HG03457 (cell line): ENCODE data around the gene PARD3B.

Experiments used
- ATAC-seq: cut with Tn5 transposase; IDR thresholded peaks from one replicate; pipeline ENCODE4 v1.9.1; 2021; ENCODE audit warnings: moderate number of reproducible peaks; ENCODE audit not compliant: unreplicated experiment

Gene PARD3B

DNA sequence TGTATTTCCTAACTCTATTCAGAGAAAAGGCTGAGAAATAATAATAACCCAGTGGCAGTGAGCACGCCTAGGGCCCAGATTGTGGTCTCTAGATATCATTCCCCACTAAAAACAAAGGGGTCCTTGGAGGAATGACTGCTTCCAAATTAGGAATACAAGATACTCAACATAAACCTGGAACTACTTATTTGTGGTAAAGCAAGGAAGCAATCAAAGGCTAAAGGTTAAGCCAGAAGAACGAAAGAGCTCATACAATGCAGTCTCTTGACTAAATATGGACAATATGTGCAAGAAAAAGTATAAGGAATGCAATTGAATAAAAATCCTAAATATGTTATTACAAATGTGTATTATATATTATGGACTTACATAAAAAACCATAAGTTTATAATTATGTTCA, 883.5 kb downstream of the PARD3B start:
- no peak for ATAC-seq

DNA sequence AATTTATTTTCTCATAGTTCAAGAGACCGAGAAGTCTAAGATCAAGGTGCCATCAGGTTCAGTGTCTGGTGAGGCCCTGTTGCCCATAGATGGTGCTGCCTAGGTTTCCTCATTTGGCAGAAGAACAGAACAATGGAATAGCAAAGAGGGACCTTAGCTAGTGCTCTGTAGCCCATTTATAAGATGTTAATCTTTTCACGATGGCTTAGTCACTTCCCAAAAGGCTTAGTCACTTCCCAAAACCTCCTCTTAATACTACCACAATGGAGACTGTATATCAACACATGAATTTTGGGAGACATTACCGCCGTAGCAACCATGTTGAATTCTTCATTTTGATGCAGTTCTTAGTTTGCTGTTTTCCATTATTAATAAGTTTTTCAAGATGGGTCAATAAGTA, 890.7 kb downstream of the PARD3B start:
- no peak for ATAC-seq

DNA sequence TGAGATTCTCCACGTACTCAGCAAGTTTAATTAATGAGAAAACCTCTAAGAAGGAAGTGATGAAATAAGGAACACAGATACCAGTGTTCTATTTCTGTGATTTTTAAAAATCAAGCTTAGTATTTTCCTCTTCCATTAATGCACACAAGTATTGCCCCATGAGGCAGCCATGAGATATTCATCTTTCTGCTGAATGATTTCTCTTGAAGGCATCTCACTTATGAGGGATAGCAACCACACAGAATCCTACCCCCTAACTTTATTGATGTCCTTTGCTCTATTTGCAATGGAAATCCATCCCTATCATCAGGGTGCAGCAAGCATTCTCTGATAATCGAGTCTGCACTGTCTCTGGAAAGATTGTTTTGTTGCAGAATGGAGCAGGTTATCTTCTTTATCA, 893.0 kb downstream of the PARD3B start:
- ATAC-seq, result no peak

DNA sequence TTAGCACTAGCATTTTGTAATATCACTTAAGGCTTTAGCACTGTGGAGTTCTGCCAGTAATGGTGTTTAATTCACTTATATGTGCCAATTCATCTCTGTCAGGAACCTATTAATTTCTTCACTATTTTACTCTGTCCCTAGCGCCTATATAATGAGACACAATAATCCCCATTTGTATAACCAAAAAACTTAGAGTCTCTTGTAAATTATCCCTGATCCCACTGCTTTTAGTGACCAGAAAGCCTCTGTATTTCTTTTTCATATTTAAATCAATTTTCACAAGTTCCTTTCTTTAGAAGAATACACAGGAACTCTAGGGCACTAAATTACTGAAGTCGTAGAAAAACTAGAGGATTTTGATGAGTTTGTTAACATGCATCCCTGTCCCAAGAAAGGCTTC, 894.3 kb downstream of the PARD3B start:
- no peak for ATAC-seq

DNA sequence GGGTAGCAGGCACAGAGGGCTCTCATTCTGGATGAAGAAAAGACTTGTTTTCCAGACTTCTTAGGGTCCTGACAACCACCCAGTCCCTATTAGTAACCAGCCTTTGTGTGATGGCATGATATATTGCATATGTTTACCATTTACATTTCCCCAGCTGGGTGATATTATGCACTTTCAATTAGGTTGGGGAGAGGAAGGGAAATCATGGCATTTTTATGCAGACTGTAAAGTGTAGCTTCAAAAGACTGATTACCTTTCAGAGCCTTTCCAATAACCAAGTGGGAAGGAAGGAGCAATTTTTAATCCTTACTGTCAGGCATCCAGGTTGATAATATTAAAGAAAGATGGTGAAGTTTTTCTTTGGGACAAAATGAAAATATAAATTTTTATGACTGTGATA, 896.2 kb downstream of the PARD3B start:
- no peak for ATAC-seq

DNA sequence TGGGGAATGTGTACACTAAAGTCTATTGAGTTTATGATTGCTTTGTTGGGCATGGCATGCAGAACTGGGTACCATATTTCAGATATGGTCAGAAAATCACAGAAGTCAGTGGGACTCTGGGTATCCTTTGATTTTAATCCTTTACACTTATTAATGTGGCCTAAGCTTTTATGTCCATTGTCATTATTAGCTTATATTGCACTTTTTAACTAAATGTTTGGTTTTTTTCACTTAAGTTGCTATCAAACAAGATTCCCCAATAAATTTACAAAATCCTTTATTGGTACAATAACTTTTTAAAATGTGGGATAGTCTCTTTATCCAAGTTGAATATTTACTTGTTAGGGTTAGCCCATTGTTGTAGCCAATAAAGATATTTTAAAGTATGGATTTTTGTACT, 902.9 kb downstream of the PARD3B start:
- no peak for ATAC-seq

DNA sequence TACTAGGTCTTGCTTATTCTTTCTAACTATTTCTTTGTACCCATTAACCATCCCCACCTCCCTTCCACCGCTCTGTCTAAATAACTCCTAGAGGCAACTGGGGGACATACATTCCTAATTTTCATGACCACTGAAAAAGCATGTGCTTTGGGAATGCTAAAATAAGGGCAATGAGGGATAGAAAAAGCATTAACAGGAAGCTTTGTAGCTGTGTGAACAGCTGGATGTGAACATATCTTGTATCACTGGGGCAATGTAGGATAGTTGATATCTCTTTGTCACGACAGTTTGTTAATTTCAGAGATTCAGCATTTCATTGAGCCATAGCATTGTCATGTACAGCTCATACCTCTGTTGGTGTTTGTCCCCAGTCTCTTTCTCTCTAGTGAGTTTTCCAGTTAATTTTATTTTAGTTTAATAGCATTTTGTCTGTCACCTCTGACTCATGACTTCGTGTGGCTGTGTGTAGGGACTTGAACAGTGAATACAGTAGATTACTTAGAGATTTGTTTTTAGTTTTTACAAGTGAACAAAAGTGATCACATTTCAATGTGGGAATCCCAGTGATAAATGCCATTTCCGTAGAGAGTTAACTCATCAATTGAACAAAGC, 906.7 kb downstream of the PARD3B start:
- no peak for ATAC-seq

DNA sequence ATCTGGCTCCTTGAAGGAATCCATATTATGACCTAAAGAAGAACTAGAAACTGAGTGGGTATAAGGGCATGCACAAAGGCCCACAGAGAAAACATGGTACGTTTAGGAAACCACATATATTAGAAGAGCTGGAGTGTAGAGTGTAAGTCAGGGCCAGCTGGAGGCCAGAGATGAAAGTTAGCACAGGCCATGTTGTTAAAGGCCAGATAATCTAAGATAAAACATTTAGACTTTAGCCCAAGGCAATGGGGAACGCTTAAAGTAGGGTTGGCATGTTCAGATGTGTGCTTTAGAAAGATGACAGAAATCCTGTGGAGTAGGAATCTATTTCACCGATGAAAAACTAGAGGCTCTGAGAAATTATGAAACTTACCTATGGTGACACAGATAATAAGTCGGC, 907.9 kb downstream of the PARD3B start:
- no peak for ATAC-seq

DNA sequence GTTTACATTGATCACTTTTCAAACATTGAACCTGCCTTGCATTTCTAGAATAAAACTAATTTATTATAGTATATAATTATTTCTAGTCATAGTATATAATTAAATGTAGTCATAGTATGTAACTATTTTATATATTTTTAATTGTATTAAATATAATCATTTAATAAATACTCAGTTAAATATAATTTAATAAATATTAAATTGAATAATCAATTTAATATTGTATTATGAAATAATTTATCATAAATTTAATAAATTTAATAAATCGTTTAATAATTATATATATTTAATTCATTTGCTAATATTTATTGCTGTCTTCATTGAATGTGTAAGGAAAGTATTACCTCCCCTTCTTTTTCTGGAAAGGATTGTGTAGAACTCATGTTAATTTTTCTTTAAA, 911.4 kb downstream of the PARD3B start:
- no peak for ATAC-seq

DNA sequence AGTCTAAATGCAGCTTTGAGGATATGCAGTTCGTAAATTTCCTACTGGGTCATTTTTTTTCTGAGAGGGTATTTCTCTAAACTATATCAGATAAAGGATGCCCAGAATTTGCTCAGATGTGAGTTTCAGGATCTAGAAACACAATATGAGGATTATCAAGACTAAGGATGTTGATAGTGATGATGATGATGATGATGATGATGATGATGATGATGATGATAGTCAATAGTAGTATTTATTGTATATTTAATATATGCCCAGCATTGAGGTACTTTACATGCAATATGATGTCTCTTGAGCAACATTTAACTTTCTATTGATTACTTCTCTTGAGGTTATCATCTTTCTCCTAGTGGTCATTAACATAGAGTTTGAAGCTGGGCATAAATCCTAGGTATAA, 914.9 kb downstream of the PARD3B start:
- ATAC-seq, result no peak

DNA sequence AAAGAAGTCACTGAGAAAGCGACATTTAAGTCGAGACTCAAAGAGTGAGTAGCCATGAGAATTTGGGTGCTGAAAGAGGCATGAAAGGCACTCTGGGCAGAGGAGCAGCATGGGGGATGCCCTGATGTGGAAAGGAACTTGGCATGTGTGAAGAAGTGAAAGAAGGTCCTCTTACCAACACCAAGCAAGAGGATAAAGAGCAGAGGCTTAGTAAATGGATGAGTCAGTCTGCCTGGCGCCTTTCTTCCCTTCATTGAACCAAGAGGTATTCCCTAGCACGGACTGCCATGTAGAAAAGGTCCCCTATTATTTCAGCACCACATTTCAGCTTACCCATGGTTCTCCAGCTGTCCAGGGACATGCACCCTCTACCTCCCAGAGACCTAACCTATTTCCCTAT, 915.9 kb downstream of the PARD3B start:
- ATAC-seq, result no peak

DNA sequence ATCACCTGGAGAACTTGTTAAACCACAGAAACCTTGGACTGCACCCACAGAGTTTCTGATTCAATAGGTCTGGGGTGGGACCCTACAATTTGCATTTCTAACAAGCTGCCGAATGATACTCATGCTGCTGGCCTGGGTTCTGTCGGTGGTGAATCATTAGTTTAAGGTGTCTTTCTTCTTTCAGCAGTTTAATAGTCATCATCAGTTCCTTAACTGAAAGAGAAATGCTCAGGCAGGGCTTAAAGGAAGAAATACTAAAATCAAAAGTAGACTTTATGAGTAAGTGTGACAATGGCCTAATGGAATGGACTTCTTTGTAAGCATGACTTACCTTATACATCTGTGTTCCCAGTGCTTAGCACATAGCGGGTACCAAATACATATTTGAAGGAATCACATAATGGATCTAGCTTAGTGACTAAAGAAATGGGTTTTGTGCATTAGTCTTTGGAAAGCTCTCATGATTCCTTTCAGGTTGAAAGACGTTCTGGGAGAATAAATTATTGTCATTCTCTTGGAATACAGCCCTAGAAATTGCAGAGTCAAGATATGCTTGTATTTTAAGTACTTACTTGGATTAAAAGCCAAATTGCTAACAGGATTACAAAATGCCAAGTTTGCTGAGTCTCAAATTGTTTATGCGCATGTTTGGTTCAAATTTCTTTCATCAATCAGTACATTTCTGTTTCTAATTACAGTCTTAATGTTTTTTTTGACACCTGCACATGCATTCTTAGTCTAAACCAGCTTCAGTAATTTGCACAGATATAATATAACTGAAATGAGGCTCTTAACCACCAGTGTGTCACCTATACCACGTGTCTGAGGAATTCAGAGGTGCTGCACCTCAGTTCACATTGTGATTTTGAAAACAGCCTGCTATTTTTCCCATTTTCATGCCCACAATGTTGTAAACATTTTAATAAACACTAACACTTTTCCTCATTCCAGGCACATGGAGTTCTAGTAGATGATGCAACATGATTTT, 916.7 kb downstream of the PARD3B start:
- ATAC-seq, result no peak

DNA sequence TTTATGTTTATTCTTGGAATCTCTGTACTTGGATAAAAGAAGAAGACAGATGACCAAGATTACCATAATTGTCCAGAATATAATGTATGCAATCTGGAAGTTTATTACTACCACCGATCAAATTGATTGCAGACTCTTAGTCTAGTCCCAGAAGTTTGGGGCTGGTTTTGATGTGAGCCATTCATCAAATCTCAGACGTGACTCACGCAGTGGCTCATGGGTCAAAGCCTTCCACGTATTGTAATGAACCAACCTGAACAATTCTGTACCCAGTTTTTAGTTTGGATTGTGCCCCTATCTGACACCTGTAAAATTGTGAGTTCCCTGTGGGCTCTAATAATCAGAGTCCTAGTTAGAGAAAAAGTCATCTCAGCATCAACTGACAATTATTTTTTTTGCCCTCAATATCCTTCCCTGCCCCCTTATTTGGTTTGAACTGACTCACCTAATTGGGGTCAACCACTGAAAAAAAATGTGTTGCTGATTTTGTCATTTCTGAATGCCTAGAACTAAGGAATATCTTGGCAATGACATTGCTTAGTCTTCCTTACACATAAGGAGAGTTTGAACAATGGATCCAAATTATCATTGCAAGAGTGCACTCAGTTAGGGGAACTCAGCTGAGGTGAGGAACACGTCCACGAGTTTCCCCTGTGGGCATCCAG, 917.5 kb downstream of the PARD3B start:
- no peak for ATAC-seq

DNA sequence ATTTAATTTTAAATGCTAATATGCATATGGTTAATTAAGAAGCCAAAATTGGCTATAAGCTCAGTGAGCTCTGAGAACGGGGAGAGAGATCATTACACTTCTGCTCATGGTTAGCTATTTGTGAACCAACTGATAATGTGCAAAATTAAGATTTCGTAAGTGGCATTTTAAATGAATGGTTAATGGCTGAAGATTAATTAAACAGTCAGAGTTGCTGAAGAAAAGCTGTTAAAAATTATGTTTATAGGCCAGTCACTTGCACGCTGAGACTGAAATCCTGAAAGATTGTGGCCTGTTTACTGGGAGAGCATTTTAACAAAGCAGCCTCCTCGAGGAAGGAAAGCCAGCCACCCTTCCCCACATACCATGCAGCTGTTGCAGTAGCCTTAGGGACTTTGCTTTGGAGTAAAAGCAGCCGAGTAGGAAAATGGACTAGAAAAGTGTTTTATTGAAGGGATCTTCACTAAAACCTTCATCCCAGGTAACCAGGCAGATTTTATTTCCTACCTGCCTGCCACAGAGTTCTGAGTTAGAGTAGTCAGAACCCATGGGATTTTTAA, 918.3 kb downstream of the PARD3B start:
- no peak for ATAC-seq

DNA sequence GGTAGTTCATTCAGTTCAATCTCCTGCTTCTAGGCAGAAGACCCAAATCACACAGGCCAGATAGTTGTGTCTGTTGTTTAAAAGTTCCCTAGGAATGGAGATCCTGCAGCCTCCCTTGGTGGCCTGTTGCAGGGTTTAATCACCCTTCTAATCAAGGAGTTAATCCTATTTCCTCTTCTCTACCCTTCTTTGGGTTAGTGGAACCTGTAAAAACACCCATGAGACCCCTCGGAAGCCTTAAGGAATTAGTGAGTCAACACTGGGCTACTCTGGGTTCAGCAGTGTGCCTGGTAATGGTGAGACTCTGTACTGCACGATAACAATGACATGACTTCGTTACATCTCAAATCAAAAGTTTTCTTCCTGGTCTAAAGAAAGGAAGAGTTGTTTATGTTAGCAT, 919.4 kb downstream of the PARD3B start:
- ATAC-seq, result no peak

DNA sequence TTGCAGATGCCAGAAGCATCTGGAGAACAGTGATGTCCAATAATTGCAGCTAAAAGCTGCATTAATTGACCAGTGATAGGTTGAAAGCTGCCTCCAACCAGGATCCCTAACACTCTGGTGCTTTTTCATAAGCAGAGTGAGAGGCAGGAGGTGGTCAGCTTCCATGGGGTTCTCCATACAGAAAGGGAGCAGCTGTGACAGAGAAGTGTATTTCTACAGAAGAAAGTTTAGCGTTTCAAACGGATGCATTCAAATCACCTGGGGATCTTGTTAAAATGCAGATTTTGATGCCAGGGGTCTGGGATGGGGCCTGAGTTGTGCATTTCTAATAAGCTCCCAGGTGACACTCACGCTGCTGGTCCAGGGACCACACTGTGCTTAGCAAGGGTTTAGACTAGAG, 920.5 kb downstream of the PARD3B start:
- no peak for ATAC-seq

DNA sequence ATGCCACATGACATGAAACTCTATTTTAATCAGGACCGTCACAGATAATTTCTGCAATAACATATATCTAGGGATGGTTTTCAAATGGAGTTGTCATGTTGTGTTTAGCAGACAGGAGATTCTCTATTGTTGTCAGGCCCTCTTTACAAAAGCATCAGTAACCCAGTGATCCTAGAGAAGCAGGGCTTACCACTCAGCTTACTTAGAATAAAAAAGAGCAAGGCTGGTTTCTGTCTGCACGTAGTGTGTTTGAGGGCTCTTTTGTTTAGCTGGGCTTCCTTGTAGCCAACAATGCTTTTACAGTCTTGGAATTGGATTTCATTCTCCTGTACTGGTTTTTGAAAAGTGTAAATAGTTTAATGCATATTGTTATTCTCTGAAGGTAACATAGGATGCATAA, 926.5 kb downstream of the PARD3B start:
- no peak for ATAC-seq

DNA sequence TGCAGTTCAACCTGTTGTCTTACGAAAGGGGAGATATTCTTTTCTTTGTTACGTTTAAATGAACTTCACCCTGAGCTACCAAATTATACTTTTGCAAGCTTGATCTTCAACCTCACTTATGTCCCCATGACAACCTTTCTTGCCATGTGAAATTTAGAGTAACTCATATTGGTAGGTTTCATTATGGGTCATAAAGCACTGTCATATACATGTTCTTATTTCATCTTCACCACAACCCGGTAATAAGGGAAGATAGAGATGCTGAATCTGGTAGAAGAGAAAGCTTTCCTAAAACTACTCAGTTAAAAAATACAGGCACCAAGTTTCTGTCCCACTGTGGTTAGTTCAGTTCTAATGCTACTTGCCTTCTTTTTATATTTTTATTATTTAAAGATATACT, 928.5 kb downstream of the PARD3B start:
- ATAC-seq, result no peak

DNA sequence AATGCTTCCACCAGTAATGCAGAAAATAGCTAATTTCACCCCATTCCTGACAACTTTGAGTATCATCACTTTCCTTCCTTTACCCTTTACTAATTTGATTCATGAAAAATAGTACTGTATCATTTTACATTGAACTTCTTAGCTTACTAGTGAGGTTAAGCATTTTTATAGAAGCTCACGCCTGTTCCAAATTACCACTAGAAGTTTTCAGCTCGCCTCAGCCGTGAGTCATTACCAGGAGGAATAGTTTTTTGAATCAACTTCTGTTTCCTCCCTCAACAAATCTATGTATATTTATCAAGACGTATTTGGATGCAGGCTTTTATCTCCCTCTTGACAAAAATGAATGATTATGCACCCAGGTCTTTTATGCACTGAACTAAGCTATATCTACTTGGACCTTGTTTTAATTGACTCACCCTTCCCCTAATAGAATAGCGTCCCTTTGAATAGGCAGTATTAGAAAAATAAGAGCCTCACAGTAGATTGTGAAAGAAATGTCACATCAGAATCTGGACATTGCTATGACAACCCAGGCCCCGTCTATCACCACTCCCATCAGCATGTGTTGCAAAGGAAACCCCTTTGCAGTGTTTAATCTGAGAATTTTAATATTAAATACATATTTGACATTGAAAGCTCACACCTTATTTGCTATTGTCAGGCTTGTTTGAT, 929.6 kb downstream of the PARD3B start:
- ATAC-seq, result no peak

DNA sequence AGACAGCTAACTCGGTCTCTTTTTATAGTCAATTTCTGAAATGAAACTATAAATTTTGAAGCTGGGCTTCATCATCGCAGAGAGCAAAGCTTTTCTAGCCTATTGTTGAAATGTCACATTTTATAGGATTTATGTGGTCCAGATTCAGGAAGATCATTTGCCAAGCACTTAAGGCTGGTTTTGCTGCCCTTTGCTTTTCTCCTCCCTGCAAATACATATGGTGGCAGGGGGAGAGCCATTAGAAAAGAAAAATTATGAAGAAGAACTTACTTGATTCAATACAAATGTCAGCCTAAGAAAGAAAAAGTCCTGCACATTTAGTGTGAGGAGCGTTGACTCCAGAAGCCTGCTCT, 930.1 kb downstream of the PARD3B start:
- no peak for ATAC-seq

DNA sequence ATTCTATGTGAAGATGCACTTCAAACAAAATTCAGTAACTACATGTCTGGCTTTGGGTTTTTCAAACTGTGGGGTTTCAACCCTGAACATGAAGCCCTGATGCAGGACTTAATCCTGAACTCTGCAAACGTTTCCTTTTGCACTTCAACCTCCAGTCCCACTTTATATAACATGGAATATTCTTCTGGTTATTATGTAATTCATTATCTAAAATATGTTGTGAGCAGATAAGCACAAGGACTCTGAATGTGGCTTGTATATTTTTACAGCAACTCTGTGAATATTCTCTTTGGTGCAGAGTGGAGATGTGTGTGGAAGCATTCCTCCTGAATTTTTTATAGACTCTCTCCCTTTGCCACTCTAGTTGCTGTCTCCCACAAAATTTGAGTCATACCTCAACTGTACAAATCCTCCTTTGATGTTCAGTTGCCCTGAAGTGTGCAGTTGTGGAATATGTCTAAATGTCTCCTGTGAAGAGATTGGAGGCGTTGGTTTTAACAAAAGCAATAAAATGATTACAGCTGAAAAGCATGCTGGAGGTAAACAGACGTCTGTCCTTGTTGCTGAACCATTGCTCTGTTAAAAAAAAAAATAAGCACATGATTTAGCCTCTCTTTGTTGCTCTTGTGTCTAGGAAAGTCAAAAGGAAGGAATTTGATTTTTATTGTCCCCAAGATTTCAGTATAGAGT, 931.9 kb downstream of the PARD3B start:
- ATAC-seq, result no peak
